Astrocyte of the cerebellum (primary cell): ENCODE measurements around the gene ARFGEF3.

Experiments used
- DNase-seq: peaks from one replicate; pipeline ENCODE4 v3.0.0-alpha.2; 2011; ENCODE audit warnings: low read depth
- H3K4me3 ChIP-seq: 2 replicates; pipeline ENCODE4 v1.5.1; 2011; ENCODE audit warnings: mild to moderate bottlenecking, low read depth, low read length, moderate library complexity
- CTCF ChIP-seq: IDR thresholded peaks from 2 replicates; pipeline ENCODE4 v1.5.1; 2012; ENCODE audit warnings: low read length, low read depth, moderate library complexity, mild to moderate bottlenecking; ENCODE audit errors: missing control alignments
- in situ Hi-C: cut with HindIII; loops from 2 replicates; pipeline ENCODE4 v1.10.0; 2017; ENCODE audit warnings: low sequenced_read_pairs

ARFGEF3 gene

GRCh38 chr6:138250513-138251247 lies 88.9 kb downstream of the ARFGEF3 start:
- TF ChIP-seq CTCF = no peak
- no peak overlapping the region for H3K4me3 ChIP-seq
- in situ Hi-C loops = no loop called here
- DNase-seq = peak; percentile 69

GRCh38 chr6:138253731-138254130 lies 92.0 kb downstream of the ARFGEF3 start:
- in situ Hi-C loops = no loop called here

GRCh38 chr6:138255443-138255842 lies 93.7 kb downstream of the ARFGEF3 start:
- in situ Hi-C loops = no loop called here
- no peak overlapping the region for H3K4me3 ChIP-seq
- DNase-seq = no peak
- no peak for TF ChIP-seq CTCF

More at GRCh38 chr6:138253731-138254130, 92.0 kb downstream of the ARFGEF3 start:
- no peak for DNase-seq
- no peak for TF ChIP-seq CTCF
- no peak overlapping the region for H3K4me3 ChIP-seq

- in situ Hi-C loops = no loop called here
- H3K4me3 ChIP-seq = no peak overlapping the region
- no peak for DNase-seq
- TF ChIP-seq CTCF = no peak
These were observed 95.9 kb downstream of the ARFGEF3 start for GRCh38 chr6:138257638-138258040.

DNA sequence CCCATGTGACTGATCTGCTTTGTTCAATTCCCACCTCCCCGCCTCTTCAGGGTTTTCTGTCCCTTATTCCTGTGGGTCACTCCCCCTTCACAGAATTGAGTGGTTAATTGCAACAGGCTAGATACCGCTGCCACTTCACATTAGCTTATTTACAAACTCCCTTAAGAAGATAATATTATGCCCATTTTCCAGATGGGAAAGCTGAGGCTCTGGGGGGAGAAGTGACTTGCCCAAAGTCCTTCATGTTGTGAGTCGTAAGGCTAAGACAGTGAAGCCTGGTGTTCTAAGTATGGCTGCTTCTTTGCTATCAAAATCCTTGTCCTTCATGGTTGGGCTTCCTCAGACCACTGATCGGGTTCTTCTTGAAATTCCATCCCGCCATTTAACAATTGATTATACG lies 96.5 kb downstream of the ARFGEF3 start:
- no peak for TF ChIP-seq CTCF
- DNase-seq = no peak
- no peak overlapping the region for H3K4me3 ChIP-seq
- in situ Hi-C loops = no loop called here

GRCh38 chr6:138258991-138259390 lies 97.3 kb downstream of the ARFGEF3 start:
- DNase-seq = no peak
- no peak overlapping the region for H3K4me3 ChIP-seq
- in situ Hi-C loops = no loop called here
- no peak for TF ChIP-seq CTCF
